Ishikawa (cell line): Measurements from ENCODE around the gene CACHD1.

Source experiments
- CEBPB ChIP-seq: IDR thresholded peaks from 2 replicates; pipeline ENCODE4 v1.6.1; 2012
- CREB1 ChIP-seq: IDR thresholded peaks from 2 replicates; pipeline ENCODE4 v1.6.1; 2012; ENCODE audit warnings: low read depth
- EGR1 ChIP-seq: IDR thresholded peaks from 2 replicates; pipeline ENCODE4 v1.6.1; 2012
- EP300 ChIP-seq: IDR thresholded peaks from 2 replicates; pipeline ENCODE4 v1.6.1; 2012; ENCODE audit warnings: borderline replicate concordance
- FOXM1 ChIP-seq: IDR thresholded peaks from 2 replicates; pipeline ENCODE4 v1.6.1; 2012; ENCODE audit warnings: low read depth, borderline replicate concordance
- MAX ChIP-seq: IDR thresholded peaks from 2 replicates; pipeline ENCODE4 v1.6.1; 2012
- NFIC ChIP-seq: IDR thresholded peaks from 2 replicates; pipeline ENCODE4 v1.6.1; 2012
- RAD21 ChIP-seq: IDR thresholded peaks from 2 replicates; pipeline ENCODE4 v1.6.1; 2012; ENCODE audit warnings: low read depth
- REST ChIP-seq: IDR thresholded peaks from 2 replicates; pipeline ENCODE4 v1.6.1; 2012; ENCODE audit warnings: low read depth, mild to moderate bottlenecking
- TAF1 ChIP-seq: IDR thresholded peaks from 2 replicates; pipeline ENCODE4 v1.6.1; 2012; ENCODE audit warnings: low read depth, mild to moderate bottlenecking
- TCF12 ChIP-seq: IDR thresholded peaks from 2 replicates; pipeline ENCODE4 v1.6.1; 2012; ENCODE audit warnings: low read depth
- TEAD4 ChIP-seq: IDR thresholded peaks from 2 replicates; pipeline ENCODE4 v1.6.1; 2012
- USF1 ChIP-seq: IDR thresholded peaks from 2 replicates; pipeline ENCODE4 v1.6.1; 2012
- YY1 ChIP-seq: IDR thresholded peaks from 2 replicates; pipeline ENCODE4 v1.6.1; 2012; ENCODE audit warnings: low read depth
- ZBTB7A ChIP-seq: IDR thresholded peaks from 2 replicates; pipeline ENCODE4 v1.6.1; 2012; ENCODE audit warnings: low read depth

CACHD1 gene

GRCh38 chr1:64424412-64424811 lies 45.5 kb upstream of the CACHD1 start:
- TF ChIP-seq YY1, result no peak

GRCh38 chr1:64425521-64425920 lies 44.4 kb upstream of the CACHD1 start:
- TF ChIP-seq ZBTB7A, result no peak
- no peak for TF ChIP-seq EP300
- TF ChIP-seq CEBPB, result no peak
- no peak for TF ChIP-seq NFIC
- TF ChIP-seq REST, result no peak
- no peak for TF ChIP-seq MAX
- no peak for TF ChIP-seq CREB1
- TF ChIP-seq USF1, result no peak
- TF ChIP-seq TEAD4, result no peak
- no peak for TF ChIP-seq TCF12
- TF ChIP-seq RAD21, result no peak
- no peak for TF ChIP-seq EGR1
- TF ChIP-seq FOXM1, result no peak
- no peak for TF ChIP-seq TAF1

GRCh38 chr1:64426681-64427080 lies 43.2 kb upstream of the CACHD1 start:
- TF ChIP-seq REST, result no peak
- TF ChIP-seq ZBTB7A, result no peak
- no peak for TF ChIP-seq MAX
- no peak for TF ChIP-seq FOXM1
- no peak for TF ChIP-seq NFIC
- no peak for TF ChIP-seq YY1
- no peak for TF ChIP-seq EGR1
- no peak for TF ChIP-seq TCF12
- TF ChIP-seq RAD21, result no peak
- no peak for TF ChIP-seq EP300

- TF ChIP-seq EGR1 (no peak), REST (no peak), ZBTB7A (no peak), YY1 (no peak), USF1 (no peak), TCF12 (no peak), TEAD4 (no peak), FOXM1 (no peak), EP300 (no peak), RAD21 (no peak), CREB1 (no peak), TAF1 (no peak), NFIC (no peak), CEBPB (no peak), MAX (no peak)
These were observed 42.0 kb upstream of the CACHD1 start for GRCh38 chr1:64427879-64428278.
